Osteocyte (in vitro differentiated cells): ENCODE measurements around the gene NOD2. TPM values are rescaled to one million over a fixed set of nuclear protein-coding genes. Genes with fewer than 3 reads are reported as not detected.

Source experiments
- DNase-seq: peaks from one replicate; pipeline ENCODE4 v3.0.0; 2021; ENCODE audit warnings: mixed read lengths; ENCODE audit not compliant: unreplicated experiment; ENCODE audit errors: extremely low spot score
- H3K27ac Mint-ChIP-seq: one replicate; pipeline ENCODE4 v1.8.0; 2021; ENCODE audit warnings: mild to moderate bottlenecking, mixed read lengths; ENCODE audit not compliant: unreplicated experiment
- H3K27me3 Mint-ChIP-seq: one replicate; pipeline ENCODE4 v1.8.0; 2021; ENCODE audit warnings: mixed read lengths; ENCODE audit not compliant: unreplicated experiment
- H3K36me3 Mint-ChIP-seq: one replicate; pipeline ENCODE4 v1.8.0; 2021; ENCODE audit warnings: mixed read lengths; ENCODE audit not compliant: unreplicated experiment
- H3K4me1 Mint-ChIP-seq: one replicate; pipeline ENCODE4 v1.8.0; 2021; ENCODE audit warnings: mixed read lengths; ENCODE audit not compliant: unreplicated experiment
- H3K4me3 Mint-ChIP-seq: one replicate; pipeline ENCODE4 v1.8.0; 2021; ENCODE audit warnings: mild to moderate bottlenecking, moderate library complexity, mixed read lengths; ENCODE audit not compliant: unreplicated experiment
- H3K9me3 Mint-ChIP-seq: one replicate; pipeline ENCODE4 v1.8.0; 2021; ENCODE audit warnings: mixed read lengths; ENCODE audit not compliant: unreplicated experiment
- long read RNA-seq: library from polyadenylated mRNA; unstranded; transcript quantifications from one replicate; pipeline ENCODE4 v2.0.0, GENCODE V29; 2021
- total RNA-seq: library from RNA; stranded (reverse); gene quantifications from 2 replicates; pipeline ENCODE4 v1.2.1, GENCODE V29; 2021
- TF ChIP-seq, protein P1 (sequence below): fragments of 200-600 bp; sonication (generic); IDR thresholded peaks from 2 replicates; pipeline ENCODE4 v1.5.0; 2021; ENCODE audit warnings: antibody characterized with exemption, mild to moderate bottlenecking, moderate library complexity

The NOD2 gene
- total RNA-seq: not detected in 2 replicates
- long read RNA-seq: 0 reads

DNA sequence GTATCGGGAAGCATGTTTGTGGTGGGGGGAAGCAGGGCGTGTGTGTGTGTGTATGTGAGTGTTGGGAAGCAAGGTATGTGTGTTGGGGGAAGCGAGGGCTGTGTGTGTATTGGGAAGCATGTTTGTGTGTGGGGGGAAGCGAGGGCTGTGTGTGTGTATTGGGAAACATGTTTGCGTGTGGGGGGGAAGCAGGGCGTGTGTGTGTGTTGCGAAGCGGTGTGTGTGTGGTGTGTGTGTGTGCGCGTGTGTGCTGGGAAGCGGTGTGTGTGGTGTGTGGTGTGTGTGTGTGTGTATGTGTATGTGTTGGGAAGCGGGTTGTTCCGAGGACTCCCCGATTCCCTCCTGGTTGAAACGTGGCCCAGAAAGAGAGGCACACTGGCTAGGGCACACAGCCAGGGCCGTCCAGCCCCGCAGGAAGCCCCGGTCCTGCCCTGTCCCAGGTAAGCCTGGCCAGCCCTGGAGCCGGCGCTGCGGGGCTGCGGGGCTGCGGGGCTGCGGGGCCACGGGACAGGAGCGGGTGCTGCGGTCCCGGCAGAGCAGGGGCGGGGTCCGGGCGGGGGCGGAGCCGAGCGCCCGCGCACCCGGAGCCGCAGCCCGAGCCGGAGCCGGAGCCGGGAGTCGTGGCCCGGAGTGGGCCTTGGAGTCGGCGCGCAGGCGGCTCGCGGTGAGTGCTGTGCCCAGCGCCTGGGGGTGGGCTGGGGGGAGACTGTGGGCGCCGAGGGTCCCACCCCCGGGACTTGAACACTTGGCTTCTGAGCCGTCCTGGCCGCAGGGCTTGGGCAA, at the start of gene NOD2:
Gene NOD2, plus strand, starts transcription at position 608 of the 783 bp plus-strand sequence. CDS start 5,890 bp downstream, outside the sequence.
- Mint-ChIP-seq H3K4me1 (peaks cover 15% of the 10 kb centered on the region), H3K27me3 (peaks cover 33% of the 10 kb centered on the region), H3K36me3 (no peaks in the 10 kb centered on the region), H3K4me3 (peak within 1 kb of the TSS; percentile 31), H3K27ac (no peak within 1 kb of the TSS), H3K9me3 (no peaks in the 10 kb centered on the region)
- no peak for DNase-seq
- TF ChIP-seq, protein P1, sequence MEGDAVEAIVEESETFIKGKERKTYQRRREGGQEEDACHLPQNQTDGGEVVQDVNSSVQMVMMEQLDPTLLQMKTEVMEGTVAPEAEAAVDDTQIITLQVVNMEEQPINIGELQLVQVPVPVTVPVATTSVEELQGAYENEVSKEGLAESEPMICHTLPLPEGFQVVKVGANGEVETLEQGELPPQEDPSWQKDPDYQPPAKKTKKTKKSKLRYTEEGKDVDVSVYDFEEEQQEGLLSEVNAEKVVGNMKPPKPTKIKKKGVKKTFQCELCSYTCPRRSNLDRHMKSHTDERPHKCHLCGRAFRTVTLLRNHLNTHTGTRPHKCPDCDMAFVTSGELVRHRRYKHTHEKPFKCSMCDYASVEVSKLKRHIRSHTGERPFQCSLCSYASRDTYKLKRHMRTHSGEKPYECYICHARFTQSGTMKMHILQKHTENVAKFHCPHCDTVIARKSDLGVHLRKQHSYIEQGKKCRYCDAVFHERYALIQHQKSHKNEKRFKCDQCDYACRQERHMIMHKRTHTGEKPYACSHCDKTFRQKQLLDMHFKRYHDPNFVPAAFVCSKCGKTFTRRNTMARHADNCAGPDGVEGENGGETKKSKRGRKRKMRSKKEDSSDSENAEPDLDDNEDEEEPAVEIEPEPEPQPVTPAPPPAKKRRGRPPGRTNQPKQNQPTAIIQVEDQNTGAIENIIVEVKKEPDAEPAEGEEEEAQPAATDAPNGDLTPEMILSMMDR: no peak

DNA sequence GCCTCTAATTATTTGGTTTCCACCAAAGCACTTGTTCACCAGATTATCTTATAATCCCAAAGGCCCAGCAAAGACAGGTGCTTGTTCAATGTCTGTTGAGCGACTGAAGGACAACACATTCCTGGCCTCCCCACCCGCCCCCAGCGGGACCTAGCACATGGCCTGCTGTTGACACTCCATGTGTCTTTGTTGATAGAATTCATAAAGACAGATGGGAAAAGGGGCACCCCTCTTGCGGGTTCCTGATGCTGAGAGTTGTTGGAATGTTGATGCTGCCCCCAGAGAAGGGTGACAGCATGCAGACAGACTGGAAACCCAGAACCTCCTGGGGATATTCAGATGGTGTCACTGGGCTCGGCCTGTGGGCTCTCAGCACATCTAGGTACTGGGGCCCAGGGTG, 49.2 kb upstream of the NOD2 start:
- Mint-ChIP-seq H3K36me3 (no peaks in the 10 kb centered on the region), H3K4me1 (no peaks in the 10 kb centered on the region), H3K27me3 (peaks cover 25% of the 10 kb centered on the region), H3K27ac (no peak overlapping the region), H3K9me3 (no peaks in the 10 kb centered on the region), H3K4me3 (no peak overlapping the region)
- no peak for DNase-seq
- TF ChIP-seq, protein P1: no peak

DNA sequence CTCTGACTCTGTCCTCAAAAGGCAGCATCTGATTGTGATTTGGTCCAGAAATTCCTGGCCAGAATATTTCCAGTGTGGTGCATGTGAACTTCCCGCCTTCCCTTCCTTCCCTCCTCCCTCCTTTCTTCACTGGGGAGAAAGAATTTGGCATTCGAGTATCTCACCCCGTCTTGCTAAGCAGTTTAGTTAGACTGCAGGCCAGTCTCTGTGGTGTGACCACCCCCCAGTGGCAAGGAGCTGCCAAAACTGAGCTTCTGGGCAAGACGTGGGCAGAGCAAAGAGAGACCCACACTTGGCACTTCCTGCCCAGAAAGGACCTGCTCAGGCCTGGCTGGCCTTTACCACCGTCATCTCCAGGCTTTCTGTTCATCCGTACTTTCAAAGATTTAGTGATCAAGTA, 48.7 kb upstream of the NOD2 start:
- no peaks in the 10 kb centered on the region for H3K4me1 Mint-ChIP-seq
- TF ChIP-seq, protein P1: peak; percentile 44
- no peak overlapping the region for H3K27ac Mint-ChIP-seq
- H3K27me3 Mint-ChIP-seq: peaks cover 25% of the 10 kb centered on the region
- no peak for DNase-seq
- no peaks in the 10 kb centered on the region for H3K9me3 Mint-ChIP-seq
- no peak overlapping the region for H3K4me3 Mint-ChIP-seq
- no peaks in the 10 kb centered on the region for H3K36me3 Mint-ChIP-seq

DNA sequence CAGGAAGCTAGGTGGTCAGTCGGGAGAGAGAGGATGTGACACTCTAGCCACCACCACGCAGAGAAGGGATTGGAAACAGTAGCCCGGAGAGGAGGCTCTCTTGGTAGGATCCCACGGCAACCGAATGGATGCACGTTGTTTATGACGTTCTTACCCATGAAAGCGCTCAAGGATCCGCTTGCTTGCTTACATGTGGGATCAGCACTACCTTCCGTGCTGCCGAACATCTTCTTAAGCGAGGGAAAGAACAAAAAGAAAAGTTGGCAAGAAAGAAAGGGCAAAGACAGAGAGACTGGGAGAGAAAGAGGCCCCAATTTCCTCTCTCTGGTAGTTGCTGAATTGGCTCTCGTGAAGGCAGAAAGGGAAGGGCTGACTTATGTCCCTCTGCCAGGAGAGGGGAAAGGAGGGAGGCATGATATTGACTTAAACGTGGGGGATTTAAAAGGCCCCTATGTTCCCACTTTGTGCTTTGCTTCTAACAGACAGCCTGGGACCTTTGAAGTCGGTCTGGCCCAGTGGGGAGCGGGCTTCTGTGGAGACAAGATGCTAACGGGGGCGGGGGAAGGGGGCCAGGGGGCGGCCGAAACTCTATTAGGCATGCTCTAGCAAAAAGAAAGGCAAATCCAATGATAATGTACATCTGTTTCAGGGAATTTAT, 47.7 kb upstream of the NOD2 start:
- H3K27ac Mint-ChIP-seq: no peak overlapping the region
- peaks cover 25% of the 10 kb centered on the region for H3K27me3 Mint-ChIP-seq
- TF ChIP-seq, protein P1: no peak
- no peak overlapping the region for H3K4me3 Mint-ChIP-seq
- H3K9me3 Mint-ChIP-seq: no peaks in the 10 kb centered on the region
- H3K36me3 Mint-ChIP-seq: no peaks in the 10 kb centered on the region
- H3K4me1 Mint-ChIP-seq: no peaks in the 10 kb centered on the region
- no peak for DNase-seq

DNA sequence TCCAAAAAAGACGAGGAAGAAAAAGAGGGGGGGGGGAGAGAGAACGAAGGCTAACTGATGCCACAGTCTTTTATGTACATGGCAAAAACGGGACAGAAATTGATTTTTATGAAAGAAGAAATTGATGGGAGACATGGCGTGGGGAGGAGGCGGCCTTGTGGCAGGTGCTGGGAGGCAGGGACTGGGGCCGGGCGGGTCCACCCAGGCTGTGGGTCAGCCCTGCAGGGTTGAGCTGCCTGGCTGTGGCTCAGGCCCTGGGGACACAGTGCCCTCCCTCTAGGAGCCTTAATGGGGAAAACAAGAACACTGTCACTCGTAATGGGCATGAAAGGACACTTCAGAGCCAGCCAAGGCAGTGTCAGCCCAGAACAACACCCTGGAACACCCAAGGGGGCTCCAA, 47.1 kb upstream of the NOD2 start:
- H3K27me3 Mint-ChIP-seq: peaks cover 25% of the 10 kb centered on the region
- H3K27ac Mint-ChIP-seq: no peak overlapping the region
- H3K9me3 Mint-ChIP-seq: no peaks in the 10 kb centered on the region
- no peaks in the 10 kb centered on the region for H3K36me3 Mint-ChIP-seq
- TF ChIP-seq, protein P1: no peak
- no peaks in the 10 kb centered on the region for H3K4me1 Mint-ChIP-seq
- DNase-seq: no peak
- H3K4me3 Mint-ChIP-seq: no peak overlapping the region
